NB4 (cell line): ENCODE measurements around the gene CCDC97.
A peak's percentile ranks its signal among the peaks of the same experiment; 100 is the strongest.
"Not testable (repeated sequence)": the region's sequence is repeated elsewhere in the genome, so short reads cannot be mapped to it uniquely, and the experiment has no call there.

Experiments
- DNase-seq: peaks from one replicate; pipeline ENCODE4 v3.0.0; 2010; ENCODE audit warnings: low read depth
- H3K4me3 ChIP-seq: one replicate; pipeline ENCODE4 v1.5.1; 2011; ENCODE audit warnings: mild to moderate bottlenecking, low read depth, low read length, moderate library complexity
- CTCF ChIP-seq: IDR thresholded peaks from one replicate; pipeline ENCODE4 v1.5.1; 2012; ENCODE audit warnings: low read depth, low read length
- MYC ChIP-seq: IDR thresholded peaks from 2 replicates; pipeline ENCODE4 v1.6.1; 2011; ENCODE audit warnings: low read depth, low read length
- POLR2A ChIP-seq: IDR thresholded peaks from 2 replicates; pipeline ENCODE4 v1.6.1; 2011; ENCODE audit warnings: mild to moderate bottlenecking; ENCODE audit not compliant: insufficient read length; ENCODE audit errors: extremely low read depth
- TF ChIP-seq, protein P1 (sequence below): IDR thresholded peaks from 2 replicates; pipeline ENCODE4 v1.6.1; 2011; ENCODE audit warnings: low read depth, low read length

The CCDC97 gene

GRCh38 chr19:41341669-41342490, 31.9 kb downstream of the CCDC97 start:
- DNase-seq: no peak
- no peak overlapping the region for H3K4me3 ChIP-seq
- no peak for TF ChIP-seq POLR2A
- no peak for TF ChIP-seq CTCF
- no peak for TF ChIP-seq MYC
- TF ChIP-seq, protein P1, sequence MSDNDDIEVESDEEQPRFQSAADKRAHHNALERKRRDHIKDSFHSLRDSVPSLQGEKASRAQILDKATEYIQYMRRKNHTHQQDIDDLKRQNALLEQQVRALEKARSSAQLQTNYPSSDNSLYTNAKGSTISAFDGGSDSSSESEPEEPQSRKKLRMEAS: no peak

DNA sequence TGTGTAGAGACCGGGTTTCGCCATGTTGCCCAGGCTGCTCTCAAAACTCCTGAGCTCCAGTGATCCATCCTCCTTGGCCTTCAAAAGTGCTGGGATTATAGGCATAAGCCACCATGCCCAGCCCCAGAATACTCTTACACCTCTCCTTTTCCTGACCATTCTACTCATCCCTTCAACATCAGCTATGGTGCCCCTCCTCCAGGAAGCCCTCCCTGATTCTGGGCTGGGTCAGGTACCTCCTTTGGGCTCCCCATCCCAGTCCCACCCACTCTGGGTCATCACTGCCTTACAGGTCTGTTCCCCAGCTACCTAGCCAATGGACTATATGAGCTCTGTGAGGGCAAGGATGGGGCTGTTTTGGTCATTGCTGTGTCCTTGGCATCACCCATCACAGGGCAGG, 34.2 kb downstream of the CCDC97 start:
- DNase-seq: no peak
- TF ChIP-seq, protein P1: no peak
- TF ChIP-seq CTCF: no peak
- TF ChIP-seq POLR2A: no peak
- TF ChIP-seq MYC: no peak
- no peak overlapping the region for H3K4me3 ChIP-seq

- not testable (repeated sequence) for DNase-seq, H3K4me3 ChIP-seq
Measured at GRCh38 chr19:41346916-41347315, 36.9 kb downstream of the CCDC97 start.

DNA sequence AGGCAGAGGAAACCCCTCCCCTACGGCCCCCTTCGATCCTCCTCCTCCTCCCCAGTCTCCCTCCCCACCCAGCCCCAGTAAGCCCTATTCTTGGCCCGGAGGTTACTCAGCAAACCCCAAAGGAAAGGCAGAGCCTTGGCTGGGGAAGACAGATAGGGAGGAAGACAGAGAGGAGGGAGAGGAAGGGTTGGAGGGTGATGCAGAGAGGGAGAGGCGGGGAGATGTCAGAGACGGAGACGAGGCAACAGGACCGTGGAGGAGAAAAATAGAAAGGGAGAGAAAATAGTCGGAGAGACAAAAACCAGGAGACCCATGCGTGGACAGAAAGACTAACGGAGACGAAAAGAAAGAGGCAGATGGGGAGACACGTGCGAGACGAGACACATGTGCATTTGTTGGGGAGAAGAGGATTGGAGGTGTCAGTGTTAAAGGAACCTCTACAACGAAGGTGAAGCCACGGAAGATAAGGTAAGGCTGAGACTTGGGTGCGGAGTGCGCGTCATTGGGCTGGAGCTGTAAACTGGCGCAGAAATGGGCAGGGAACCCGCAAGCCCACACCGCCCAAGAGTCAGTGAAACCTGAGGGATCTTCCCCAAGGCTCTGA, 40.9 kb downstream of the CCDC97 start:
- H3K4me3 ChIP-seq: peak overlapping the region; percentile 79
- no peak for DNase-seq
- TF ChIP-seq POLR2A (no peak), CTCF (no peak), MYC (no peak)
- TF ChIP-seq, protein P1: no peak

DNA sequence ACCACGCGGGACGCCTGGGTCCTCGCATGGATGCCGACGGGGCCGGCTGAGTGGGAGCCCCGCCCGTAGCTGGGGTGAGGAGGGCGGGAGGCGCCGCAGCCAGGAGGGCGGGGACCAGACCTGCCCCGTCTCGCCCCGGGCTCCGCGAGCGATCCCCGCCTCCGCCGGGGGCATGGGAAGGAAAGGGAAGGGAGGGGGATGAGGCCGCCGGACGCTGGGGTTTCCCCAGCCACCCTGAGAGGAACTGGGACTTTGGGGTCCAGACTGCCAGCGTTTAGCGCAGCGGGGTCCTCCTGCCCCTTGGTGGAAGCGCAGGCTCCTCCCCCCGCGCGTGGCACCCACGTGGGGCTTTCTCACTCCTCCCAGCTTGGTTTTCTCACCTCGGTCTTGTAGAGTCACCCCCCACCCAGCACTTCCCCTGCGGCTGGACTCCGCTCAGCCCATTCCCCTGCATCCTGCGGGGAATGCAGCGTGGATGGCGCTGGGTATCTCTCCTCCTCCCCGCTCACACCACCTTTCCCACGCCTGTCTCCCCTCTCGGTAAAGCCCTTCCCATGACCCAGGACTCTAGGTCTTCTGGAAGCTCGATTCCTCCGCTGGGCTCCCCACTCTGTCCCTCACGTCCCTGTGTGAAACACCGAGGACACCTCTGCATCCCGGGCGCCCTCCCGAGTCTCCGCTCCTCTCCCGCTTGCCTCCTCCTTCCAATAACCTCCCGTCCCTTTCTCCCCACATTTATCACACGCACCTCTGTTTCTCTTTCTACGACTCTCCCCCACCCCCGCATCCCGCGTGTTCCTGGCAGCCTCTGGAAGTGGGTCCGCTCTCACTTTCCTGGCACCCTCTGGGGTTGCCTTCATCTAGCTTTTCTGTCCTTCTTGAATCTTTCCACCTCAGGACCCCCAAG, 41.6 kb downstream of the CCDC97 start:
- DNase-seq: peak; percentile 62
- no peak for TF ChIP-seq POLR2A
- TF ChIP-seq, protein P1: peak; percentile 63; the same call in 1 of the 2 replicates
- peak overlapping the region; percentile 79 for H3K4me3 ChIP-seq

GRCh38 chr19:41352279-41352608, 42.3 kb downstream of the CCDC97 start:
- DNase-seq: no peak
- TF ChIP-seq MYC (no peak), CTCF (no peak), POLR2A (no peak)
- TF ChIP-seq, protein P1: no peak
- H3K4me3 ChIP-seq: peak overlapping the region; percentile 79
